Tibial artery (tissue), 4 donors: ENCODE measurements around the gene GAN.

Experiments
- DNase-seq, 2 donors: peaks; one replicate each; pipeline ENCODE4 v3.0.0-alpha.2; 2019
- H3K27ac ChIP-seq, 2 donors: fragments of 200-600 bp; sonication (generic) in 1 of 2; 1 replicate in 1 of 2; 2 replicates in 1 of 2; pipeline ENCODE4 v1.5.1; 2018 to 2019; ENCODE audit warnings: mild to moderate bottlenecking in 1 of 2
- H3K27me3 ChIP-seq, 2 donors: fragments of 200-600 bp; sonication (generic) in 1 of 2; one replicate each; pipeline versions ENCODE4 v1.5.1 to v1.6.0; 2016 to 2019
- H3K36me3 ChIP-seq, 3 donors: fragments of 200-600 bp; sonication (generic) in 2 of 3; one replicate each; pipeline ENCODE4 v1.5.1; 2016 to 2019; ENCODE audit warnings: mild to moderate bottlenecking in 2 of 3
- H3K4me1 ChIP-seq, 4 donors: fragments of 200-600 bp; sonication (generic) in 2 of 4; 1 replicate in 3 of 4; 2 replicates in 1 of 4; pipeline ENCODE4 v1.5.1; 2016 to 2019
- H3K4me3 ChIP-seq, 2 donors: fragments of 200-600 bp; sonication (generic) in 1 of 2; 1 replicate in 1 of 2; 2 replicates in 1 of 2; pipeline ENCODE4 v1.5.1; 2018 to 2019; ENCODE audit warnings: mild to moderate bottlenecking in 2 of 2
- H3K9me3 ChIP-seq, 3 donors: fragments of 200-600 bp; sonication (generic) in 1 of 3; one replicate each; pipeline ENCODE4 v1.5.1; 2016 to 2019
- CTCF ChIP-seq, 2 experiments: fragments of 200-600 bp in 1 of 2; fragments of 450-650 bp in 1 of 2; IDR thresholded peaks; one replicate each; pipeline ENCODE4 v1.5.1; 2017 to 2019; ENCODE audit warnings: antibody characterized with exemption in 2 of 2, mild to moderate bottlenecking in 1 of 2, moderate library complexity in 1 of 2
- intact Hi-C: fragments of 100-400 bp; cut with DNase I; formaldehyde crosslinking; loops from one replicate; pipeline ENCODE4 v1.15.0; 2023; ENCODE audit warnings: low total_unique reads

Gene GAN

DNA sequence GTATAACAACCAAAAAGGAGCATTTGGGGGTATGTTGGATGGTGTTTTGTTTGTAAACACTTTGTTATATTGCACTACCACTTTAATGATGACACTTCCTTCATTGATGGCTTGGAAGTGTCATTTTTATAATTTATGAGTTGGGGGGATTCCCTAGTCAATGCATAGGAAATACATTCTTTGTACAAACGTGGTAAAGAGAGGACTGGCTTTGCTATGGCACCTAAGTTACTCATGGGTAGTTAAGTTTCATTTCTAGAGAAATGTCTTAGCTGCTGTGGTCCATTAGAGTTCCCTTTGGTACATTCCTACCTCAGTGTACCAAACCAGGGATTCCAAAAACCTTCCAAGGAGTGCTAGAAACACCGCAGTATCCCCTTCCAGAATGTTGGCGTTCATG, 66.2 kb downstream of the GAN start:
- Histone ChIP-seq H3K27me3 (no peaks in the 10 kb centered on the region), H3K9me3 (no peaks in the 10 kb centered on the region), H3K4me3 (no peak overlapping the region), H3K4me1 (no peaks in the 10 kb centered on the region), H3K27ac (no peak overlapping the region), H3K36me3 (peaks cover 11 to 35% (median 26%) of the 10 kb centered on the region in 3 donors)
- TF ChIP-seq CTCF (IDR thresholded peaks at IDR 0.05), result no peak
- no peak for DNase-seq
- intact Hi-C loops, result no loop called here

DNA sequence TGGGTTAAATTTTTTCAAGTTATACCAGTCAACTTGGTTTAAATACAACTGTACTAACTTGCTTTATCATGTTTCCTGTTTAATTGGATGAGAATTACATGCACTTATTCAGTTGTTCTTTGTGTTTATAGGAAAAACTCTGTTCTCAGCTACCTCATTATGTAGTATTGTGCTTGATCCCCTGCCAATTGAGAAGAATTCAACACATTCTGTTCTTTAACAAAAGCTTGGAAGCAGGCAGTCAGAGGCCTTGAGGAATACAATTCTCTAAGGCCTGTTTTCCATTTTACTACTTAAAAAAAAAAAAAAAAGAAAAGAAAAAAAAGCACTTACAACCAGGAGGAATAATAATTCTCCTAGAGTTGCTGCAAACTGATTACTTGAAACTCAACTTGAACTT, 69.2 kb downstream of the GAN start:
- TF ChIP-seq CTCF (IDR thresholded peaks at IDR 0.05), result no peak
- DNase-seq, result no peak

DNA sequence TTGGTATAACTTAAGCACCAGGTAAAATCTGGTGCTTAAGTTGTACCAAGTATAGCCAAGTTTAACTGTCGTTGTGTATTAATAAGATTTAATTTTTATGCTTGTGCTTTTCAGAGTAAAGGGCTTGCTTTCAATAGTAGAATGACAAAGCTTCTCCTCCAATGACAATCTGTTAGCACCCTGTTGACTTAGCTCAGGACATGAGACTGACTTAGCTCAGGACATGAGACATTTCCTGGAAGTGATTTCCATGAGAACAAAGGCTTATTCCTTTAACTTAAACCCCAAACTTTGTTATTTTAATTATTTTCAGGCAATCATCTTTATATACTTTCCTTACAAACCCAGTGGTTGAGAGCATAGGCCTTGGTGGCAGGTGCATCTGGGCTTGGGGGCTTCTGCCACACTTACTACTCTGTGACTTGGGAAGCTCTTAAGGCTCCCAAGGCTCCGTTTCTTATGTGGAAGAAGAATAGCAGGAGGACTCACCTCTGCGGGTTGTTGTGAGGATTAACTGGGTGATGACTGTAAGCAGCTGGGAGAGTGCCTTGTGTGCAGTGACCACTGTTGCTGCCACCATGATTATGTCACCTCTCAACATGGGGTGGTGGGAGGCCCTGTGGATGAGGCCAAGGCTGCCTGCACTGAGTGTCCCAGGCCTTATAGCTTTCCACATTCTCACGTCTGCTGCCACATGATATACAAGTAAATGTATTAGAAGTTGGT, 70.4 kb downstream of the GAN start:
- Histone ChIP-seq H3K4me3 (no peak overlapping the region), H3K4me1 (no peaks in the 10 kb centered on the region), H3K9me3 (no peaks in the 10 kb centered on the region), H3K27ac (no peak overlapping the region), H3K27me3 (no peaks in the 10 kb centered on the region), H3K36me3 (peaks cover 0 to 28% (median 6%) of the 10 kb centered on the region in 3 donors)
- DNase-seq, result no peak
- intact Hi-C loops, result no loop called here
- TF ChIP-seq CTCF (IDR thresholded peaks at IDR 0.05), result no peak

More for the DNA sequence above, 69.2 kb downstream of the GAN start:
- Histone ChIP-seq H3K4me3 (no peak overlapping the region), H3K36me3 (peaks cover 0 to 21% (median 4%) of the 10 kb centered on the region in 3 donors), H3K4me1 (no peaks in the 10 kb centered on the region), H3K27me3 (no peaks in the 10 kb centered on the region), H3K27ac (no peak overlapping the region), H3K9me3 (no peaks in the 10 kb centered on the region)
- intact Hi-C loops, result no loop called here

DNA sequence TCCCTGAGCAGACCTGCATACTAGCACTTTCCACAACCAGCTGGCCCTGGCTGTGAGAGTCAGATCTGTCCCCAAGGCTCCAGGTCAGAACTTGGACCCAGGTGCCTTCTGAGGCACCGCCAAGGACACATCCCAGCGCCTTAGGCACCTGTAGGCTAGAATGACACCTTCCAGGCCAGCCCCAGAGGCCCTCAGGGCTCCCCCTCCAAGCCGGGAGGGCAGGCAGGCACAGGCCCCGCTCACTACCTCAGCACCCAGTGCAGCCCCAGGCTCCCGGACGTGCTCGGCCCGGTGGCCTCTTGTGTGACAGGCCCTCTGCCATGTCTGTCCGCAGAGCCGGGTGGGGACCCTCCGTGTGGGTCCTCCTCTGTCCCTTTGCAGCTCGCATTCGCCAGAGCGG, 73.6 kb downstream of the GAN start:
- Histone ChIP-seq H3K9me3 (no peaks in the 10 kb centered on the region), H3K27me3 (no peaks in the 10 kb centered on the region), H3K36me3 (peaks cover 6 to 42% (median 13%) of the 10 kb centered on the region in 3 donors), H3K4me3 (no peak overlapping the region), H3K27ac (no peak overlapping the region), H3K4me1 (no peaks in the 10 kb centered on the region)
- no peak for DNase-seq
- intact Hi-C loops, result no loop called here
- no peak for TF ChIP-seq CTCF (IDR thresholded peaks at IDR 0.05)

- Histone ChIP-seq H3K4me3 (no peak overlapping the region), H3K27me3 (no peaks in the 10 kb centered on the region), H3K9me3 (no peaks in the 10 kb centered on the region), H3K36me3 (peaks cover 6 to 34% (median 13%) of the 10 kb centered on the region in 3 donors), H3K27ac (no peak overlapping the region), H3K4me1 (no peaks in the 10 kb centered on the region)
- no peak for DNase-seq
- no peak for TF ChIP-seq CTCF (IDR thresholded peaks at IDR 0.05)
- intact Hi-C loops, result no loop called here
Observed at GRCh38 chr16:81390840-81391239, 76.1 kb downstream of the GAN start.
